Neuronal stem cell (in vitro differentiated cells): ENCODE measurements around the gene PSMD14.

Experiments
- DNase-seq: peaks from one replicate; pipeline ENCODE4 v3.0.0-alpha.2; 2013; ENCODE audit warnings: low spot score
- H2AFZ ChIP-seq: one replicate; pipeline ENCODE4 v1.6.1; 2013; ENCODE audit warnings: mild to moderate bottlenecking, low read length, inconsistent platforms
- H2AK5ac ChIP-seq: 2 replicates; pipeline ENCODE4 v1.6.1; 2013; ENCODE audit warnings: low read depth, mild to moderate bottlenecking, inconsistent platforms, low read length, moderate library complexity, mixed read lengths
- H2BK120ac ChIP-seq: 2 replicates; pipeline ENCODE4 v1.6.1; 2013; ENCODE audit warnings: low read depth, mild to moderate bottlenecking, inconsistent platforms, low read length, moderate library complexity, mixed read lengths
- H2BK12ac ChIP-seq: one replicate; pipeline ENCODE4 v1.6.1; 2013; ENCODE audit warnings: low read length, inconsistent platforms
- H2BK15ac ChIP-seq: 2 replicates; pipeline ENCODE4 v1.6.1; 2013; ENCODE audit warnings: mild to moderate bottlenecking, low read length, inconsistent platforms, mixed read lengths
- H2BK5ac ChIP-seq: one replicate; pipeline ENCODE4 v1.6.1; 2013; ENCODE audit warnings: inconsistent platforms, mild to moderate bottlenecking, low read length, moderate library complexity
- H3K14ac ChIP-seq: one replicate; pipeline ENCODE4 v1.6.1; 2013; ENCODE audit warnings: low read length, inconsistent platforms
- H3K18ac ChIP-seq: 2 replicates; pipeline ENCODE4 v1.6.1; 2013; ENCODE audit warnings: low read length, inconsistent platforms
- H3K23ac ChIP-seq: 2 replicates; pipeline ENCODE4 v1.6.1; 2013; ENCODE audit warnings: low read depth, mild to moderate bottlenecking, mixed read lengths, low read length, inconsistent platforms; ENCODE audit not compliant: poor library complexity
- H3K27ac ChIP-seq: replicated peaks from 3 replicates; pipeline ENCODE4 v1.5.1; 2013; ENCODE audit warnings: low read length, inconsistent platforms
- H3K27me3 ChIP-seq, 3 experiments: 2 replicates each; pipeline ENCODE4 v1.6.1; 2013; ENCODE audit warnings: low read length in 3 of 3, mild to moderate bottlenecking in 2 of 3, inconsistent platforms in 1 of 3, low read depth in 1 of 3, mixed read lengths in 1 of 3, moderate library complexity in 1 of 3; ENCODE audit not compliant: control insufficient read depth in 3 of 3, insufficient read depth in 3 of 3
- H3K36me3 ChIP-seq, 2 donors: replicated peaks in 1 of 2; 2 replicates each; pipeline ENCODE4 v1.6.1; 2013; ENCODE audit warnings: low read length in 2 of 2; ENCODE audit not compliant: control insufficient read depth in 2 of 2, insufficient read depth in 2 of 2
- H3K4ac ChIP-seq: 2 replicates; pipeline ENCODE4 v1.6.1; 2013; ENCODE audit warnings: inconsistent platforms, mild to moderate bottlenecking, low read length, moderate library complexity
- H3K4me1 ChIP-seq, 2 donors: 1 replicate in 1 of 2; 2 replicates in 1 of 2; pipeline ENCODE4 v1.6.1; 2013; ENCODE audit warnings: low read length in 2 of 2, low read depth in 1 of 2; ENCODE audit not compliant: control insufficient read depth in 2 of 2, insufficient read depth in 1 of 2
- H3K4me2 ChIP-seq: one replicate; pipeline ENCODE4 v1.6.1; 2013; ENCODE audit warnings: mild to moderate bottlenecking, low read length, inconsistent platforms; ENCODE audit not compliant: insufficient read depth, poor library complexity, severe bottlenecking
- H3K4me3 ChIP-seq, 2 donors: 2 replicates each; pipeline ENCODE4 v1.5.1; 2013; ENCODE audit warnings: low read length in 2 of 2, mild to moderate bottlenecking in 2 of 2, inconsistent platforms in 1 of 2, moderate library complexity in 1 of 2
- H3K79me1 ChIP-seq: one replicate; pipeline ENCODE4 v1.6.1; 2013; ENCODE audit warnings: low read depth, mild to moderate bottlenecking, inconsistent platforms, low read length, moderate library complexity
- H3K9ac ChIP-seq: one replicate; pipeline ENCODE4 v1.6.1; 2013; ENCODE audit warnings: mild to moderate bottlenecking, low read depth, low read length, inconsistent platforms; ENCODE audit not compliant: poor library complexity
- H3K9me3 ChIP-seq, 2 donors: replicated peaks in 1 of 2; 2 replicates each; pipeline versions ENCODE3 to v1.6.1; 2013; ENCODE audit warnings: low read length in 2 of 2, mild to moderate bottlenecking in 2 of 2, inconsistent platforms in 1 of 2, low read depth in 1 of 2, mixed read lengths in 1 of 2, moderate library complexity in 1 of 2; ENCODE audit not compliant: control insufficient read depth in 2 of 2, insufficient read depth in 1 of 2
- H4K8ac ChIP-seq: one replicate; pipeline ENCODE4 v1.6.1; 2013; ENCODE audit warnings: low read depth, mild to moderate bottlenecking, inconsistent platforms, low read length, moderate library complexity
- H4K91ac ChIP-seq: one replicate; pipeline ENCODE4 v1.6.1; 2013; ENCODE audit warnings: low read length, low read depth, mild to moderate bottlenecking, inconsistent platforms; ENCODE audit not compliant: poor library complexity
- WGBS, 2 donors: extraction: QIAGEN DNeasy Blood & Tissue Kit; methylation state at CpG; one replicate each; pipeline ENCODE4 v1.1.7; 2013; ENCODE audit warnings: missing lambda C conversion rate in 2 of 2, mixed read lengths in 1 of 2; ENCODE audit not compliant: insufficient read length in 2 of 2, insufficient replicate concordance in 1 of 2; ENCODE audit errors: extremely low coverage in 2 of 2; 5-methylcytosine and 5-hydroxymethylcytosine counted together

Gene PSMD14

DNA sequence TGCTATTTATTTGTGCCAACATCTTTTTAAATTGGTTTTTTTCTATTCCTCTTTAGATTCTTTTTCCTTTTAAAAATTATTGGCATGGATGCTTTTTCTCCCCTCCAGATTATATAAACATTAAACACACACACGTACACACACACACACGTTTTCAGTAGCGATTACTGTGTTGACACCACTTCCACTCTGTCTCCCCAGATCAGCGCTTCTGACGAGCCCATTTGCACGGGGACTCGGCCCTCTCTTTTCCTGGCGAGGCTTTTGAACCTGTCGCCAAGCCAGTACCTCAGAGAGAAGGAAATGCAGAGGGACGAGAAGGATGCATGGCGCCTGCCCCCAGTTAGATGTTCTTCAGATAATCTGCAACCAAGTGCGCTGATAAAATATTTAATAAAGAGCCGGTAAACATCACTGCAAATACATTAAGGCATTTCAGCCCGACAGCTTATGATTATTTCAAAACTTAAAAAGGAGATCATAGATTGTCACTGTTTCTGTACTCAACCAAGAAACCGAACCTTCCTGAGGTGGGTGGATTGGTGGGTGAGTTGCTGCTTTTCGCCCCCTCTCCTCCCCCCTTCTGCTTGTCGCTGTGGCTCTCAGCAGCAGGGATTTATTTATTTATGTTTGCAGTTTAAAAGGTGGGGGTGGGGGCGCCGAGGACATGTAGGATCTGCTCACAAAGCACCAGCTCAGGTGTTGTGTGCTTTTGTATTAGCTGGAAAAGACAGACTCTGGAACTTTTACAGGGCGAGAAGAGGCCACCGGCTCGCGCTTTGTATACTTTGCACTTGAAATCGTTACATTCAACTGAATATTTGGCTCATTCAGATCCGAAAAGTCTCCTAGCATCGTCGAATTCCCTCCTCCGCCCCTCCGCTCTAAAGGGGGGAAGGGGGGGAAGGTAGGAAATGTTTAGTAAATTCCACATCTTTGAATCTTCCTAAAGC, 107.1 kb downstream of the PSMD14 start:
- Histone ChIP-seq H4K8ac (no peak overlapping the region), H2BK12ac (no peak overlapping the region), H3K9me3 (no peaks in the 10 kb centered on the region), H3K4me1 (peaks cover 6 to 14% of the 10 kb centered on the region in 2 donors), H2AFZ (peak overlapping the region; percentile 99), H3K23ac (no peak overlapping the region), H3K14ac (no peak overlapping the region), H3K4me2 (peak overlapping the region; percentile 98), H3K27me3 (peaks cover 24 to 75% (median 70%) of the 10 kb centered on the region in 3 experiments), H3K4ac (no peak overlapping the region), H4K91ac (no peak overlapping the region), H2AK5ac (no peak overlapping the region), H2BK5ac (no peak overlapping the region), H2BK15ac (no peak overlapping the region), H3K36me3 (peaks cover 2 to 17% of the 10 kb centered on the region in 2 donors), H2BK120ac (no peak overlapping the region), H3K4me3 (peak overlapping the region in 1 of 2 donors; percentile 47), H3K9ac (no peak overlapping the region), H3K79me1 (no peaks in the 10 kb centered on the region), H3K27ac (no peak overlapping the region), H3K18ac (no peak overlapping the region)
- DNase-seq, result peak; percentile 41
- no CpG with 5 or more reads among the region's 29 CpGs for WGBS, 2 donors

- H3K14ac ChIP-seq, result no peak within 1 kb of the TSS
- H2BK15ac ChIP-seq, result no peak within 1 kb of the TSS
- DNase-seq, result peak; percentile 31
- peak within 1 kb of the TSS; percentile 38 for H2AFZ ChIP-seq
- no peak within 1 kb of the TSS for H2BK5ac ChIP-seq
- peaks cover 6 to 14% of the 10 kb centered on the region in 2 donors for H3K4me1 ChIP-seq
- H3K79me1 ChIP-seq, result no peaks in the 10 kb centered on the region
- H3K27me3 ChIP-seq, result peaks cover 30 to 84% (median 79%) of the 10 kb centered on the region in 3 experiments
- H3K9ac ChIP-seq, result no peak within 1 kb of the TSS
- H3K4ac ChIP-seq, result no peak within 1 kb of the TSS
- no CpG with 5 or more reads among the region's 16 CpGs for WGBS, 2 donors
- no peak within 1 kb of the TSS for H3K27ac ChIP-seq
- H2AK5ac ChIP-seq, result no peak within 1 kb of the TSS
- peaks cover 2 to 8% of the 10 kb centered on the region in 2 donors for H3K36me3 ChIP-seq
- no peak within 1 kb of the TSS for H2BK12ac ChIP-seq
- no peak within 1 kb of the TSS for H3K4me2 ChIP-seq
- H2BK120ac ChIP-seq, result no peak within 1 kb of the TSS
- no peaks in the 10 kb centered on the region for H3K9me3 ChIP-seq
- H3K23ac ChIP-seq, result peak within 1 kb of the TSS; percentile 45
- no peak within 1 kb of the TSS for H4K8ac ChIP-seq
- H3K4me3 ChIP-seq, result peak within 1 kb of the TSS in 1 of 2 donors; percentile 14
- H3K18ac ChIP-seq, result peak within 1 kb of the TSS; percentile 9
- H4K91ac ChIP-seq, result no peak within 1 kb of the TSS
Observed at GRCh38 chr2:161415987-161416707, 107.9 kb downstream of the PSMD14 start, which contains the start of gene TBR1. TSS of gene TBR1 (plus strand) at chr2:161416297. CDS start at chr2:161416411, 114 bp downstream.

DNA sequence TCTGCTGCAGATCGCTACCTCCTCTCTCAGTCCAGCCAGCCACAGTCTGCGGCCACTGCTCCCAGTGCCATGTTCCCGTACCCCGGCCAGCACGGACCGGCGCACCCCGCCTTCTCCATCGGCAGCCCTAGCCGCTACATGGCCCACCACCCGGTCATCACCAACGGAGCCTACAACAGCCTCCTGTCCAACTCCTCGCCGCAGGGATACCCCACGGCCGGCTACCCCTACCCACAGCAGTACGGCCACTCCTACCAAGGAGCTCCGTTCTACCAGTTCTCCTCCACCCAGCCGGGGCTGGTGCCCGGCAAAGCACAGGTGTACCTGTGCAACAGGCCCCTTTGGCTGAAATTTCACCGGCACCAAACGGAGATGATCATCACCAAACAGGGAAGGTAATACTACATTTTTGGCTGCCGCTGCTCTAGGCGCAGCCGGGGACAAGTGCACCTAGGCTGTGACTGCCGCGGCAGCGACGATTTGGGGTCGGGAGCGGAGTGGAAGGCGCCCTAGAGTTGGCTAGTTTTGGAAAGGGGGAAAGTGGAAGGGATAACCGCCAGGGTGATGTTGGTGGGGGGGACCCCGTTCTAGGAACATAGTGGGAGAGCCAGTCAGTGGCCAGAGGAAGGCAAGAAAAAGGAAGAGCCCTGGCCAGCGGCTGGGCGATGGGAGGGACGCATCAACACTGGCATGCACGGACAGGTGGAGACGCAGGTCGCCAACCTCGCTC, 108.6 kb downstream of the PSMD14 start:
- Histone ChIP-seq H3K18ac (peak overlapping the region; percentile 9), H3K4me1 (peaks cover 6 to 14% of the 10 kb centered on the region in 2 donors), H3K14ac (no peak overlapping the region), H3K4ac (no peak overlapping the region), H3K4me3 (peak overlapping the region in 1 of 2 donors; percentile 14), H3K4me2 (no peak overlapping the region), H3K23ac (peak overlapping the region; percentile 45), H2BK15ac (no peak overlapping the region), H4K8ac (no peak overlapping the region), H3K36me3 (peaks cover 0 to under 1% of the 10 kb centered on the region in 2 donors), H4K91ac (no peak overlapping the region), H2AK5ac (no peak overlapping the region), H3K9me3 (no peaks in the 10 kb centered on the region), H3K27ac (no peak overlapping the region), H2AFZ (peak overlapping the region; percentile 38), H2BK12ac (no peak overlapping the region), H2BK5ac (no peak overlapping the region), H3K79me1 (no peaks in the 10 kb centered on the region), H3K27me3 (peaks cover 32 to 91% (median 86%) of the 10 kb centered on the region in 3 experiments), H2BK120ac (no peak overlapping the region), H3K9ac (no peak overlapping the region)
- peak; percentile 29 for DNase-seq
- no CpG with 5 or more reads among the region's 41 CpGs for WGBS, 2 donors
